Hypothalamus (tissue), 51 donors: ENCODE results near the gene DNAJC7.

Experiments
- DNase-seq, 51 donors: peaks; one replicate each; lab custom pipeline; 2025; lab: John Stamatoyannopoulos, UW

The DNAJC7 gene

GRCh38 chr17:42016941-42017865, at the start of gene DNAJC7:
Gene DNAJC7, minus strand, starts transcription at chr17:42017439. Its CDS starts 23 bp downstream, at chr17:42017416.
- peak; percentile 50 to 97 (median 86) for DNase-seq

GRCh38 chr17:42065201-42065600, 48.0 kb upstream of the DNAJC7 start:
- no peak for DNase-seq

- DNase-seq = no peak
These were observed 45.4 kb upstream of the DNAJC7 start for GRCh38 chr17:42062681-42063080.

- no peak for DNase-seq
These were observed 44.6 kb upstream of the DNAJC7 start for GRCh38 chr17:42061646-42062487.

GRCh38 chr17:42060231-42060630, 43.0 kb upstream of the DNAJC7 start:
- DNase-seq = no peak

GRCh38 chr17:42059815-42060214, 42.6 kb upstream of the DNAJC7 start:
- no peak for DNase-seq

- no peak for DNase-seq
These were observed 40.8 kb upstream of the DNAJC7 start for GRCh38 chr17:42058063-42058462.

- no peak for DNase-seq
These were observed 39.4 kb upstream of the DNAJC7 start for GRCh38 chr17:42056635-42057034.

GRCh38 chr17:42055496-42055895, 38.3 kb upstream of the DNAJC7 start:
- DNase-seq = no peak

GRCh38 chr17:42055027-42055426, 37.8 kb upstream of the DNAJC7 start:
- DNase-seq = no peak

- DNase-seq = no peak
These were observed 36.7 kb upstream of the DNAJC7 start for GRCh38 chr17:42053731-42054500.

- DNase-seq = no peak
These were observed 35.2 kb upstream of the DNAJC7 start for GRCh38 chr17:42052346-42052877.

- no peak for DNase-seq
These were observed 34.4 kb upstream of the DNAJC7 start for GRCh38 chr17:42051645-42052044.

GRCh38 chr17:42051013-42051400, 33.8 kb upstream of the DNAJC7 start:
- peak in 1 of 51 donors; percentile 5 for DNase-seq

- DNase-seq = peak in 37 of 51 donors; percentile 4 to 65 (median 38)
These were observed 33.3 kb upstream of the DNAJC7 start, which contains the start of gene C17orf113 for GRCh38 chr17:42050393-42051012. Gene C17orf113, minus strand, starts transcription at chr17:42050601. Its CDS starts 7,225 bp downstream, at chr17:42043376.

- DNase-seq = no peak
These were observed 32.7 kb upstream of the DNAJC7 start for GRCh38 chr17:42049834-42050392.

- no peak for DNase-seq
These were observed 30.1 kb upstream of the DNAJC7 start for GRCh38 chr17:42047343-42047742.

- DNase-seq = no peak
These were observed 28.5 kb upstream of the DNAJC7 start for GRCh38 chr17:42045719-42046118.

- no peak for DNase-seq
These were observed 25.5 kb upstream of the DNAJC7 start for GRCh38 chr17:42042598-42043319.
